Calu3 (cell line): ENCODE data around the gene AKT3. TPM values are rescaled to one million over a fixed set of nuclear protein-coding genes. Genes with fewer than 3 reads are reported as not detected.

ENCODE experiments used
- BruUV-seq: library from RNA; stranded (reverse); fragments of 400-500 nt; replicated peaks from 2 replicates; lab custom pipeline; 2021; lab: Mats Ljungman, UMichigan
- CTCF ChIA-PET: fragments of 300-600 bp; sonication (Branson Sonifier 250); formaldehyde crosslinking; loops from one replicate; lab custom pipeline; 2022; ENCODE audit warnings: antibody characterized with exemption; lab: Charles Lee
- DNase-seq: peaks from one replicate; pipeline ENCODE4 v3.0.0; 2022
- H3K27ac Mint-ChIP-seq: one replicate; pipeline ENCODE4 v1.8.0; 2022; ENCODE audit warnings: mixed read lengths; ENCODE audit not compliant: unreplicated experiment
- H3K27me3 Mint-ChIP-seq: one replicate; pipeline ENCODE4 v1.8.0; 2022; ENCODE audit warnings: mixed read lengths; ENCODE audit not compliant: unreplicated experiment
- H3K36me3 Mint-ChIP-seq: one replicate; pipeline ENCODE4 v1.8.0; 2022; ENCODE audit warnings: mild to moderate bottlenecking, moderate library complexity, mixed read lengths; ENCODE audit not compliant: insufficient read depth, unreplicated experiment
- H3K4me1 Mint-ChIP-seq: one replicate; pipeline ENCODE4 v1.8.0; 2022; ENCODE audit warnings: mild to moderate bottlenecking, low read depth, mixed read lengths; ENCODE audit not compliant: unreplicated experiment
- H3K4me3 Mint-ChIP-seq: one replicate; pipeline ENCODE4 v1.8.0; 2022; ENCODE audit warnings: mild to moderate bottlenecking, low read depth, moderate library complexity, mixed read lengths; ENCODE audit not compliant: unreplicated experiment
- H3K9me3 Mint-ChIP-seq: one replicate; pipeline ENCODE4 v1.8.0; 2022; ENCODE audit warnings: low read depth, mixed read lengths; ENCODE audit not compliant: unreplicated experiment
- intact Hi-C: fragments of 100-400 bp; cut with micrococcal nuclease; formaldehyde crosslinking; loops from one replicate; pipeline ENCODE4 v1.10.0; 2022; ENCODE audit not compliant: unreplicated experiment
- total RNA-seq: library from RNA; stranded (reverse); gene quantifications from 2 replicates; pipeline ENCODE4 v1.2.3, GENCODE V29; 2022
- TF ChIP-seq, protein P1 (sequence below): fragments of 200-600 bp; IDR thresholded peaks from one replicate; pipeline ENCODE4 v1.8.0; 2022; ENCODE audit warnings: antibody characterized with exemption; ENCODE audit not compliant: unreplicated experiment

AKT3 gene
- total RNA-seq, 1 experiment from 2014 or later, result 81.2 TPM

GRCh38 chr1:243601720-243602119 lies 248.3 kb downstream of the AKT3 start:
- H3K4me3 Mint-ChIP-seq, result no peak overlapping the region
- H3K27me3 Mint-ChIP-seq, result no peaks in the 10 kb centered on the region
- H3K4me1 Mint-ChIP-seq, result peaks cover 8% of the 10 kb centered on the region
- intact Hi-C loops, result no loop called here
- H3K27ac Mint-ChIP-seq, result no peak overlapping the region
- no TSS peak for BruUV-seq
- CTCF ChIA-PET, result no interaction called here
- no peaks in the 10 kb centered on the region for H3K9me3 Mint-ChIP-seq
- TF ChIP-seq, protein P1, sequence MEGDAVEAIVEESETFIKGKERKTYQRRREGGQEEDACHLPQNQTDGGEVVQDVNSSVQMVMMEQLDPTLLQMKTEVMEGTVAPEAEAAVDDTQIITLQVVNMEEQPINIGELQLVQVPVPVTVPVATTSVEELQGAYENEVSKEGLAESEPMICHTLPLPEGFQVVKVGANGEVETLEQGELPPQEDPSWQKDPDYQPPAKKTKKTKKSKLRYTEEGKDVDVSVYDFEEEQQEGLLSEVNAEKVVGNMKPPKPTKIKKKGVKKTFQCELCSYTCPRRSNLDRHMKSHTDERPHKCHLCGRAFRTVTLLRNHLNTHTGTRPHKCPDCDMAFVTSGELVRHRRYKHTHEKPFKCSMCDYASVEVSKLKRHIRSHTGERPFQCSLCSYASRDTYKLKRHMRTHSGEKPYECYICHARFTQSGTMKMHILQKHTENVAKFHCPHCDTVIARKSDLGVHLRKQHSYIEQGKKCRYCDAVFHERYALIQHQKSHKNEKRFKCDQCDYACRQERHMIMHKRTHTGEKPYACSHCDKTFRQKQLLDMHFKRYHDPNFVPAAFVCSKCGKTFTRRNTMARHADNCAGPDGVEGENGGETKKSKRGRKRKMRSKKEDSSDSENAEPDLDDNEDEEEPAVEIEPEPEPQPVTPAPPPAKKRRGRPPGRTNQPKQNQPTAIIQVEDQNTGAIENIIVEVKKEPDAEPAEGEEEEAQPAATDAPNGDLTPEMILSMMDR, result no peak
- DNase-seq, result no peak
- H3K36me3 Mint-ChIP-seq, result peaks cover 5% of the 10 kb centered on the region

DNA sequence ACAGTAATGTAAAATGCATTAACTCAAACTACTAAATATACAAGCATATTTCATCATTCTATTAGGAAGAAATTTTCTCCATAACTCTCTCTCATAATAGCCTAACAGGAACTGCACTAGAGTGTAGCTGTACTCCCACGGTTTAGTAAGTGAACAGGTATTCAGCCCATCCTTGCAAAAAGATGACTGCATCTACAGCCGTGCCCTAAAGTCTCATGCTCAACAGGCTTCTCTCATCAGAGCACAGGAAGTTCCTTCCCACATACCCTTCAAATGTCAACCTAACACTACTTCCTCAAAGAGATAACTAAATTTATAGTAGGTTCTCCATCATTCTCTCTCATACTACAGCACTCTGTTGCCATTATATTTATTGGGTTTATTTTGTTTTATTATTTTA lies 251.6 kb downstream of the AKT3 start:
- H3K27me3 Mint-ChIP-seq, result no peaks in the 10 kb centered on the region
- CTCF ChIA-PET, result no interaction called here
- no peak overlapping the region for H3K4me3 Mint-ChIP-seq
- intact Hi-C loops, result no loop called here
- no peak overlapping the region for H3K27ac Mint-ChIP-seq
- TF ChIP-seq, protein P1, result no peak
- DNase-seq, result no peak
- H3K36me3 Mint-ChIP-seq, result no peaks in the 10 kb centered on the region
- no peaks in the 10 kb centered on the region for H3K9me3 Mint-ChIP-seq
- no TSS peak for BruUV-seq
- H3K4me1 Mint-ChIP-seq, result peaks cover 8% of the 10 kb centered on the region

- intact Hi-C loops, result no loop called here
- Mint-ChIP-seq H3K27ac (no peak overlapping the region), H3K4me1 (peaks cover 8% of the 10 kb centered on the region), H3K9me3 (no peaks in the 10 kb centered on the region), H3K36me3 (no peaks in the 10 kb centered on the region), H3K4me3 (no peak overlapping the region), H3K27me3 (no peaks in the 10 kb centered on the region)
- TF ChIP-seq, protein P1, result no peak
- no TSS peak for BruUV-seq
- DNase-seq, result no peak
- CTCF ChIA-PET, result no interaction called here
These were observed 252.7 kb downstream of the AKT3 start for GRCh38 chr1:243597383-243597782.

DNA sequence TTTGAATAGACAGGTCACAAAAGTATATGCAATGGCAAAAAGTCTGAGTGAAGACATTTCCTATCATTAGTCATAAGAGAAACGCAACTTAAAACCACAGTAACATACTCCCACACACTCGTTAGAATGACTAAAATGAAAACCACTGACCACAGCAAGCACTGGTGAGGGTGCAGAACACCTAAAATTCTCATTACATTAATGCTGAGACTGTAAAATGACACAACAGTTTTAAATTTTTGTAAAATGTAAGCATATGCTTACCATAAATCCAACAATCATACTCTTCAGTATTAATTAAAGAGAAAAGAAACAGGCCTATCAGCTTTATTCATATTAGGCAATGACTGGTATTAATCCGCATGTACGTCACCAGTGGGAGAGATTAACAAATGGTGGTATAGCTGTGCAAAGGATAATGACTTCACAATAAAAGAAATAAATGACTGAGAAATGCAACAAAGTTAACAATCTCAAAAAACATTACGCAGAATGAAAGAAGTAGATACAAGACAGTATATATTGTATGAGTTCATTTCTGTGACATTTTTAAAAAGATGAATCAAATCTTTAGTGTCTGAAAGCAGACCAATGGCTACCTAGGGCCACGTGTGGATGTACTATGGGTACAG lies 253.5 kb downstream of the AKT3 start:
- Mint-ChIP-seq H3K27ac (no peak overlapping the region), H3K27me3 (no peaks in the 10 kb centered on the region), H3K4me3 (no peak overlapping the region), H3K9me3 (no peaks in the 10 kb centered on the region), H3K4me1 (peaks cover 8% of the 10 kb centered on the region), H3K36me3 (no peaks in the 10 kb centered on the region)
- no TSS peak for BruUV-seq
- CTCF ChIA-PET, result interaction anchor here (0.6 kb wide), 1 partner anchor 552 kb away, joined by 3 read pairs; no protein-coding TSS in a partner anchor
- no peak for DNase-seq
- intact Hi-C loops, result no loop called here
- TF ChIP-seq, protein P1, result no peak
